ENCODE measurements around the gene S100A14.

DNA sequence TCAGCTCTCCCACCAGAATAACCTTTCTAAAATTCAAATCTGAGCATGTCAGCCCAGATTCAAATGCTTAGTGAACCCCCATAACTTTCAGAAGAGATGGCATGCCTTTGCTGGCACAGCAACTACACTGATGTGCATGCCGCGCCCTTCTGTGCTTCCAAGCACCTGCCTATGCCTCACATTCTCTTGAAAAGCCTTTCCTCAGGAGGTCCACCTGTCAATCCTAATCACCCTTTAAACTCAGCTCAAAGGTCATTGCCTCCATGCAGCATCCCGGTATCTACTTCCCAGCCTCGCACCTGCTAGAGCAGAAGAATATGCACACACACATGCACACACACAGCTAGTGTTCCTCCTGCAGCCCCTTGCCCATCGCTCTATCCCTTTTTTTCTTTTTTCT is 45.3 kb downstream of the S100A14 start:
- no peak for TF ChIP-seq POLR2AphosphoS5 (IDR thresholded peaks at IDR 0.05)
- TF ChIP-seq, protein P1, sequence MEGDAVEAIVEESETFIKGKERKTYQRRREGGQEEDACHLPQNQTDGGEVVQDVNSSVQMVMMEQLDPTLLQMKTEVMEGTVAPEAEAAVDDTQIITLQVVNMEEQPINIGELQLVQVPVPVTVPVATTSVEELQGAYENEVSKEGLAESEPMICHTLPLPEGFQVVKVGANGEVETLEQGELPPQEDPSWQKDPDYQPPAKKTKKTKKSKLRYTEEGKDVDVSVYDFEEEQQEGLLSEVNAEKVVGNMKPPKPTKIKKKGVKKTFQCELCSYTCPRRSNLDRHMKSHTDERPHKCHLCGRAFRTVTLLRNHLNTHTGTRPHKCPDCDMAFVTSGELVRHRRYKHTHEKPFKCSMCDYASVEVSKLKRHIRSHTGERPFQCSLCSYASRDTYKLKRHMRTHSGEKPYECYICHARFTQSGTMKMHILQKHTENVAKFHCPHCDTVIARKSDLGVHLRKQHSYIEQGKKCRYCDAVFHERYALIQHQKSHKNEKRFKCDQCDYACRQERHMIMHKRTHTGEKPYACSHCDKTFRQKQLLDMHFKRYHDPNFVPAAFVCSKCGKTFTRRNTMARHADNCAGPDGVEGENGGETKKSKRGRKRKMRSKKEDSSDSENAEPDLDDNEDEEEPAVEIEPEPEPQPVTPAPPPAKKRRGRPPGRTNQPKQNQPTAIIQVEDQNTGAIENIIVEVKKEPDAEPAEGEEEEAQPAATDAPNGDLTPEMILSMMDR (IDR thresholded peaks at IDR 0.05): no peak
- TF ChIP-seq EP300 (IDR thresholded peaks at IDR 0.05): no peak
- TF ChIP-seq POLR2A (IDR thresholded peaks at IDR 0.05): no peak

All from upper lobe of left lung (tissue), 4 donors.